KG1 (cell line): ENCODE results near the gene CXCL12.

Experiments
- DNase-seq: peaks from one replicate; lab custom pipeline; 2025; lab: John Stamatoyannopoulos, UW

The CXCL12 gene

GRCh38 chr10:44362866-44363711, 21.8 kb downstream of the CXCL12 start:
- DNase-seq = no peak

GRCh38 chr10:44361109-44361508, 23.8 kb downstream of the CXCL12 start:
- no peak for DNase-seq

- DNase-seq = no peak
These were observed 26.7 kb downstream of the CXCL12 start for GRCh38 chr10:44358080-44358771.

- DNase-seq = no peak
These were observed 27.8 kb downstream of the CXCL12 start for GRCh38 chr10:44357023-44357540.

- no peak for DNase-seq
These were observed 28.5 kb downstream of the CXCL12 start for GRCh38 chr10:44356139-44357022.

- no peak for DNase-seq
These were observed 29.3 kb downstream of the CXCL12 start for GRCh38 chr10:44355630-44356029.

GRCh38 chr10:44354771-44355170, 30.1 kb downstream of the CXCL12 start:
- DNase-seq = no peak

GRCh38 chr10:44353721-44354120, 31.2 kb downstream of the CXCL12 start:
- DNase-seq = no peak

- DNase-seq = no peak
These were observed 31.8 kb downstream of the CXCL12 start for GRCh38 chr10:44353128-44353390.

- no peak for DNase-seq
These were observed 32.4 kb downstream of the CXCL12 start for GRCh38 chr10:44352316-44353127.

GRCh38 chr10:44348496-44348895, 36.4 kb downstream of the CXCL12 start:
- DNase-seq = no peak

GRCh38 chr10:44347609-44348400, 37.1 kb downstream of the CXCL12 start:
- DNase-seq = no peak

GRCh38 chr10:44344727-44345126, 40.2 kb downstream of the CXCL12 start:
- no peak for DNase-seq

GRCh38 chr10:44343843-44344242, 41.1 kb downstream of the CXCL12 start:
- no peak for DNase-seq

- no peak for DNase-seq
These were observed 43.0 kb downstream of the CXCL12 start for GRCh38 chr10:44341886-44342285.

GRCh38 chr10:44340557-44340956, 44.3 kb downstream of the CXCL12 start:
- DNase-seq = no peak

GRCh38 chr10:44339218-44339617, 45.7 kb downstream of the CXCL12 start:
- DNase-seq = no peak

- DNase-seq = no peak
These were observed 47.8 kb downstream of the CXCL12 start for GRCh38 chr10:44337081-44337480.

GRCh38 chr10:44335330-44336021, 49.4 kb downstream of the CXCL12 start:
- DNase-seq = no peak

- no peak for DNase-seq
These were observed 50.2 kb downstream of the CXCL12 start for GRCh38 chr10:44334621-44335184.
